ENCODE measurements around the gene SRPK1. TPM values are rescaled to one million over a fixed set of nuclear protein-coding genes. Genes with fewer than 3 reads are reported as not detected.

Gene SRPK1
- polyA plus RNA-seq, 4 donors: 33.6 to 51.9 (median 50.6) TPM

- DNase-seq (ENCODE audit: low read depth in 4 of 4, low spot score in 3 of 4): no peak
Measured at GRCh38 chr6:35787266-35788218, 133.4 kb downstream of the SRPK1 start.

DNA sequence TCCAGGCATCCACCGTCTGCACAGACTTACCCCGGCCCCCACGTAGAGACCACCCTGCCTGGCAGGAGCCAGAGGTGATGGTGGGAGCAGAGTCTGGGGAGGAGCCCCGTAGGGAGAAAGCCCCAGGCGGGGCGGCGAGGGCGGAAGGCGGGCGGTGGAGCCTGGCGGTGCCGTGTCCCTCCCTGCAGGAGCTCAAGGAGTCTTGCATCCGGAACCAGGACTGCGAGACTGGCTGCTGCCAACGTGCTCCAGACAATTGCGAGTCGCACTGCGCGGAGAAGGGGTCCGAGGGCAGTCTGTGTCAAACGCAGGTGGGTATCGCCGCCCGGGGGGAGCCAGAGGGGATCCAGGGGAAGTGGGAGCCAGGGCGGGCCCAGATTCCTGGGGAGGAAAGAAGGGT is 134.1 kb downstream of the SRPK1 start:
- DNase-seq (ENCODE audit: low read depth in 4 of 4, low spot score in 3 of 4): no peak

DNA sequence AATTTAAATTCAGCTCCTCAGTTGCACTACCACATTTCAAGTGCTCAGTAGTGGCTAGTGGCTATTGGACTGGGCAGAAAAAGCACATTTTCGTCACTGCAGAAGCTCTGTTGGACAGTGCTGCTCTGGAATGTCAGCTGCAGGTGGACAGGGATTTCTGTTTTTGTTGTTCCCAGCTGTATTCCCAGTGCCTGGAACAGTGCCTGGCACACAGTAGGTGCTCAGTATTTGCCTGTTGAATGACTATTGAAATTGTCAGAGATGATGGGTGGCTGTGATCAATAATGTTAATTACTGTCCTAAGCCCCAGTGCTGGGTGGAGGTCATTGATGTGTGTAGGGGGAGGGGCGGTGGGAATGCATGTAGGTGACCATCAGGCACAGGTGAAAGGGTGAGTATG is 134.6 kb downstream of the SRPK1 start:
- DNase-seq (ENCODE audit: low read depth in 4 of 4, low spot score in 3 of 4): no peak

DNA sequence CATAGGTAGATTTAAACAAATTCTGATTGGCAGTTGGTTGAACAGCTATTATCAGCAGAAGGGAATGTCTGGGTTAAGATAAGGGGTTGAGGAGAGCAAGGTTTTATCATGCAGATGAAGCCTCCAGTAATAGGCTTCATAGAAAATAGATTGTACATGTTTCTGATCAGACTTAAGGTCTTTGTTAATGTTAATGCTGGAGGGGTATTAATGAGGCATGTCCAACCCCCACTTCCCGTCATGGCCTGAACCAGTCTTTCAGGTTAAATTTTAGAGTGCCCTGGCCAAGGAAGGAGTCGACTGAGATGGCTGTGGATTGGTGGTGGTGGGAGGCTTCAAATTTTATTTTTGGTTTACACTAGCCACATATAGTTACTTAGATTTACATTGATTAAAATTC is 136.7 kb downstream of the SRPK1 start:
- DNase-seq (ENCODE audit: low read depth in 4 of 4, low spot score in 3 of 4): no peak

Other genes with a start within 250 kb of the SRPK1 start
- gene FKBP5, start 232.2 kb downstream of the SRPK1 start, polyA plus RNA-seq (ENCODE audit: insufficient read length in 4 of 4): 10 to 100 TPM; 18.0 to 32.7 (median 26.0) TPM
- gene ARMC12, start 184.1 kb downstream of the SRPK1 start, polyA plus RNA-seq (ENCODE audit: insufficient read length in 4 of 4): 1 to 10 TPM in 2 of 4 donors, under 1 TPM in 2; 0.42 to 1.5 (median 1.1) TPM
- under 1 TPM in 2 of 4 donors, not detected in 2; 0.40 to 0.52 TPM for gene CLPSL2, start 144.5 kb downstream of the SRPK1 start, polyA plus RNA-seq (ENCODE audit: insufficient read length in 4 of 4)
- gene CLPSL1, start 140.1 kb downstream of the SRPK1 start, polyA plus RNA-seq (ENCODE audit: insufficient read length in 4 of 4): 1 to 10 TPM in 1 of 4 donors, under 1 TPM in 1, not detected in 2; 0.40 to 1.4 TPM
- under 1 TPM in 1 of 4 donors, not detected in 3; 0.37 TPM for gene CLPS, start 123.8 kb downstream of the SRPK1 start, polyA plus RNA-seq (ENCODE audit: insufficient read length in 4 of 4)
- under 1 TPM in 2 of 4 donors, not detected in 2; 0.24 to 0.32 TPM for gene LHFPL5, start 115.7 kb downstream of the SRPK1 start, polyA plus RNA-seq (ENCODE audit: insufficient read length in 4 of 4)
- gene SLC26A8, start 103.5 kb upstream of the SRPK1 start, polyA plus RNA-seq (ENCODE audit: insufficient read length in 4 of 4): under 1 TPM; 0.16 to 0.81 (median 0.27) TPM
- gene MAPK14, start 106.7 kb upstream of the SRPK1 start, polyA plus RNA-seq (ENCODE audit: insufficient read length in 4 of 4): 10 to 100 TPM; 52.8 to 55.8 (median 54.5) TPM
- gene MAPK13, start 209.4 kb upstream of the SRPK1 start, polyA plus RNA-seq (ENCODE audit: insufficient read length in 4 of 4): 10 to 100 TPM in 3 of 4 donors, 1 to 10 TPM in 1; 6.5 to 27.6 (median 19.6) TPM